Sigmoid colon (tissue), 4 donors: ENCODE results near the gene PAK5.

Experiments used
- CTCF ChIP-seq, 4 experiments: fragments of 450-650 bp in 3 of 4; fragments of 200-600 bp in 1 of 4; IDR thresholded peaks; one replicate each; pipeline ENCODE4 v1.5.1; 2016 to 2019; ENCODE audit warnings: antibody characterized with exemption in 4 of 4, mild to moderate bottlenecking in 3 of 4, moderate library complexity in 2 of 4
- EP300 ChIP-seq, 4 donors: sonication (generic); formaldehyde crosslinking; IDR thresholded peaks; one replicate each; pipeline ENCODE4 v1.6.1; 2017; ENCODE audit warnings: antibody characterized with exemption in 4 of 4
- POLR2A ChIP-seq, 2 donors: fragments of 450-650 bp; IDR thresholded peaks; one replicate each; pipeline ENCODE4 v1.6.1; 2016; ENCODE audit warnings: antibody characterized with exemption in 2 of 2, mild to moderate bottlenecking in 2 of 2, moderate library complexity in 2 of 2
- POLR2AphosphoS5 ChIP-seq, 4 donors: sonication (generic); formaldehyde crosslinking; IDR thresholded peaks; one replicate each; pipeline ENCODE4 v1.6.1; 2017; ENCODE audit warnings: antibody characterized with exemption in 4 of 4

DNA sequence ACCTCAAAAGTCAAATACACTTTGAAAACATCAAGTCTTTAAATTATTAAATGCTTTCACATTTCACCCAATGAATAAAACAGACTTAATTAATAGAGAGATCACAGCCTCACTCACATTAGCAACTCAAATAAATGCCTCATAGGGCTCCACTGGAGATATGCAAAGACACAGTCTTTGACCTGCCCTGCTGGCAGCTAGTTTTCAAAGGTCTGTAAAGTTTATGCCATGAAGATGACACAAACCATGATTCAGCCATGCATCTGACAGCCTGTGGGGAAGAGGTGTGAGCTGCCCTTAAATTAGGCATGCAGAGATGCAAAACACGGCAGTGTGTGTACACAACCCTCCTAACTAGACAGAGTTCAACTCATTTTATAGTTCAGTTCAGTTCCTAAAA lies 83.6 kb downstream of the PAK5 start:
- TF ChIP-seq CTCF (IDR thresholded peaks at IDR 0.05), result no peak
- TF ChIP-seq POLR2AphosphoS5 (IDR thresholded peaks at IDR 0.05), result no peak
- no peak for TF ChIP-seq EP300 (IDR thresholded peaks at IDR 0.05)
- TF ChIP-seq POLR2A (IDR thresholded peaks at IDR 0.05), result no peak
